ENCODE results near the gene APOBEC3F. TPM values are rescaled to one million over a fixed set of nuclear protein-coding genes. Genes with fewer than 3 reads are reported as not detected.

The APOBEC3F gene
- total RNA-seq, 1 donor = 5.6 TPM

- no peak overlapping the region for H3K4me3 ChIP-seq (ENCODE audit: low read depth, low read length)
Observed at GRCh38 chr22:39101226-39101625, 60.6 kb downstream of the APOBEC3F start.

GRCh38 chr22:39103431-39103830 lies 62.8 kb downstream of the APOBEC3F start:
- no peak for DNase-seq (ENCODE audit: low read depth)
- no peak overlapping the region for H3K4me3 ChIP-seq (ENCODE audit: low read depth, low read length)
- TF ChIP-seq CTCF (IDR thresholded peaks at IDR 0.05; ENCODE audit: insufficient read depth, low read depth, low read length) = no peak

More at GRCh38 chr22:39101226-39101625, 60.6 kb downstream of the APOBEC3F start:
- no peak for DNase-seq (ENCODE audit: low read depth)
- no peak for TF ChIP-seq CTCF (IDR thresholded peaks at IDR 0.05; ENCODE audit: insufficient read depth, low read depth, low read length)

Small RNA genes lying within 50 kb of the gene (small RNA-seq; reads per million reads assigned to genes)
- not detected for gene AL022318.2

Other genes starting within 250 kb of the APOBEC3F start
- gene DNAL4, start 246.7 kb upstream of the APOBEC3F start, total RNA-seq = 10.3 and 11.2 TPM in 2 replicates
- gene NPTXR, start 196.8 kb upstream of the APOBEC3F start, total RNA-seq = 0.64 and 0.86 TPM in 2 replicates
- gene CBX6, start 168.6 kb upstream of the APOBEC3F start, total RNA-seq = 57.7 and 66.5 TPM in 2 replicates
- not detected in 2 replicates for gene APOBEC3A, start 83.3 kb upstream of the APOBEC3F start, total RNA-seq
- gene APOBEC3B, start 58.5 kb upstream of the APOBEC3F start, total RNA-seq = 2.2 and 3.2 TPM in 2 replicates
- 11.9 and 16.4 TPM in 2 replicates for gene APOBEC3C, start 26.6 kb upstream of the APOBEC3F start, total RNA-seq
- gene APOBEC3D, start 19.7 kb upstream of the APOBEC3F start, total RNA-seq = 2.9 and 4.3 TPM in 2 replicates
- gene APOBEC3G, start 36.4 kb downstream of the APOBEC3F start, total RNA-seq = 11.6 and 12.1 TPM in 2 replicates
- gene APOBEC3H, start 56.4 kb downstream of the APOBEC3F start, total RNA-seq = not detected in 2 replicates
- 3.9 and 5.2 TPM in 2 replicates for gene CBX7, start 111.8 kb downstream of the APOBEC3F start, total RNA-seq
- 7.7 and 11.7 TPM in 2 replicates for gene PDGFB, start 204.1 kb downstream of the APOBEC3F start, total RNA-seq